Measurements from ENCODE around the gene RYR1. TPM values are rescaled to one million over a fixed set of nuclear protein-coding genes. Genes with fewer than 3 reads are reported as not detected.
A peak's percentile ranks its signal among the peaks of the same experiment; 100 is the strongest.
"Not testable (repeated sequence)": the region's sequence is repeated elsewhere in the genome, so short reads cannot be mapped to it uniquely, and the experiment has no call there.

The RYR1 gene
- polyA plus RNA-seq, 6 donors from 2014 or later: 0.01 to 0.04 (median 0.03) TPM; not detected in 3

DNA sequence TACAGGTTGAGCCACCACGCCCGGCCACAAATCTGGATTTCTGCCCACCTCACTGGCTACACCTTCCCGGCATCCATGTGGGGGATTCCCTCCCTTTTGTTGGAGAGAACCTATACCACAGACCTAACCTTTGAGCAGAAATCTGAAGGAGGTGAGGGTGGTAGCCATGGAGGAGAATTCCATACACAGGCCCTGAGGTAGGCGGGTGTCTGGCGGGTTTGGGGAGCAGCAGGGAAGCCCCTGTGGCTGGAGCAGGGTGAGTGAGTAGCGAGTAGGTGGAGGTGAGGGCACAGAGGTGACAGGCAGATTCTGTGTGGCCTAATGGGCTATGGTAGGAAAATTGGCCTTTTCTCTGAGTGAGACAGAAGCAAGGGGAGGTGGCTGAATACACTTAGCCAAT, 196.1 kb downstream of the RYR1 start:
- Mint-ChIP-seq H3K36me3 (peaks cover 17 to 40% of the 10 kb centered on the region in 2 donors), H3K27ac (peak overlapping the region in 2 of 6 donors; percentile 29 to 57), H3K27me3 (no peaks in the 10 kb centered on the region), H3K4me1 (peaks cover 3 to 12% (median 3%) of the 10 kb centered on the region in 3 donors), H3K4me3 (no peak overlapping the region), H3K9me3 (no peaks in the 10 kb centered on the region)
- ATAC-seq (ENCODE audit: low read depth in 2 of 2): no peak
- DNase-seq: no peak

DNA sequence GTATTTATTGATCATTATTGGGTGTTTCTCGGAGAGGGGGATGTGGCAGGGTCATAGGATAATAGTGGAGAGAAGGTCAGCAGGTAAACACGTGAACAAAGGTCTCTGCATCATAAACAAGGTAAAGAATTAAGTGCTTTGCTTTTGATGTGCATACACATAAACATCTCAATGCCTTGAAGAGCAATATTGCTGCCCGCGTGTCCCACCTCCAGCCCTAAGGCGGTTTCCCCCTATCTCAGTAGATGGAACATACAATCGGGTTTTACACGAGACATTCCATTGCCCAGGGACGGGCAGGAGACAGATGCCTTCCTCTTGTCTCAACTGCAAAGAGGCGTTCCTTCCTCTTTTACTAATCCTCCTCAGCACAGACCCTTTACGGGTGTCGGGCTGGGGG, 197.8 kb downstream of the RYR1 start:
- H3K36me3 Mint-ChIP-seq: peaks cover 10 to 30% of the 10 kb centered on the region in 2 donors
- peaks cover 12 to 16% (median 13%) of the 10 kb centered on the region in 3 donors for H3K4me1 Mint-ChIP-seq
- not testable (repeated sequence) for DNase-seq; H3K9me3 Mint-ChIP-seq; H3K27me3 Mint-ChIP-seq; ATAC-seq (ENCODE audit: low read depth in 2 of 2); H3K4me3 Mint-ChIP-seq
- H3K27ac Mint-ChIP-seq: peak overlapping the region in 3 of 6 donors; percentile 14 to 59 (median 54)

DNA sequence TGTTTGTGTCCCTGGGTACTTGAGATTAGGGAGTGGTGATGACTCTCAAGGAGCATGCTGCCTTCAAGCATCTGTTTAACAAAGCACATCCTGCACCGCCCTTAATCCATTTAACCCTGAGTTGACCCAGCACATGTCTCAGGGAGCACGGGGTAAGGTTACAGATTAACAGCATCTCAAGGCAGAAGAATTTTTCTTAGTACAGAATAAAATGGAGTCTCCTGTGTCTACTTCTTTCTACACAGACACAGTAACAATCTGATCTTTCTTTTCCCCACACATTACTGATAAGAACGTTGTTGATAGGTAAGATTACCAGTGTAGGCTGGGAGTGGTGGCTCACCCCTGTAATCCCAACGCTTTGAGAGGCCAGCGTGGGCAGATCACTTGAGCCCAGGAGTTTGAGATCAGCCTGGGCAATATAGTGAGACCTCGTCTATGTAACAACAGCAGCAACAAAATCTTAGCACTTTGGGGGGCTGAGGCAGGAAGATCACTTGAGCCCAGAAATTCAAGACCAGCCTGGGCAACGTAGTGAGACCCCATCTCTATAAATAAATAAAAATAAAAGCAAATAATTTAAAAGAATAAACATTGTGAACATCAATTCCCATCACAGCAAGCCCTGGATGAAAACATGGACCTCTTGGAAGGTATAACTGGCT, 198.5 kb downstream of the RYR1 start:
- not testable (repeated sequence) for H3K4me3 Mint-ChIP-seq; H3K27me3 Mint-ChIP-seq; H3K9me3 Mint-ChIP-seq; DNase-seq; ATAC-seq (ENCODE audit: low read depth in 2 of 2)
- Mint-ChIP-seq H3K4me1 (peaks cover 17 to 22% (median 17%) of the 10 kb centered on the region in 3 donors), H3K36me3 (peaks cover 9 to 23% of the 10 kb centered on the region in 2 donors), H3K27ac (peak overlapping the region in 2 of 6 donors; percentile 77 to 83)

DNA sequence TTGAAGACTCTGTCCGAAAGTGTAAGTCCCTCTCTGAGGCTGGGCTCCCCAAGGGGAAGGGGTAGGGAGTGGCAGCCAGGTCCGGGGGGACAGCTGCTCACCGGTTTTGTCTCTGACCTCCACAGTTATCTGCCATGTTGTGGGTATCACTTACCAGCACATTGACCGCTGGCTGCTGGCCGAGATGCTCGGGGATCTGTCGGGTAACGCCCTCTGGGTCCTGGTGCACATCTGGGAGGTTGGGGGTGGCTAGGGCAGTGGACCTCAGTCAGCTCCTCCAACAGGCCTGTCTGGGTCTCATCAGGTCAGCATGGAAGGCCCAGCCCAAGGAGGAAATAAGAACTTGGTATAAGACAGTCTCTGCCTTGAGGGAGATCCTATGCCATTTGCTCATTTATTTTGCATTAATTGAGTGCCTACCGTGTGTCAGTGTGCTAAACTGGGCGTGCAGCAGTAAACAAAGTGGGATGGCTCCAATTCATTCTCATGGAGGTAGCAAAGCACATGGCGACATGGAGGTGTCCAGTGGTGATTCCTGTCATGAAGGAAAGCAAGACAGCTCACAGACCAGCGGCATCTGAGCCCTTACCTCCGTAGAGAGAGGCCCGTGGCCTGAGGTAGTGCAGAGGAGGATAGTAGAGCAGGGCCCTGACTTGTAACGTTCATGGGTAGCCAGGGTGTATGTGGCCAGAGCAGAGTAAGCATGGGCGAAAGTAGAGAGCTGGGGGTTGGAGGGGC, 199.2 kb downstream of the RYR1 start:
- Mint-ChIP-seq H3K4me1 (peaks cover 18 to 28% (median 23%) of the 10 kb centered on the region in 3 donors), H3K36me3 (peaks cover 9 to 19% of the 10 kb centered on the region in 2 donors), H3K27me3 (no peaks in the 10 kb centered on the region), H3K27ac (peak overlapping the region in 1 of 6 donors; percentile 44), H3K4me3 (peak overlapping the region in 1 of 8 donors; percentile 35), H3K9me3 (no peaks in the 10 kb centered on the region)
- no peak for ATAC-seq (ENCODE audit: low read depth in 2 of 2)
- no peak for DNase-seq

DNA sequence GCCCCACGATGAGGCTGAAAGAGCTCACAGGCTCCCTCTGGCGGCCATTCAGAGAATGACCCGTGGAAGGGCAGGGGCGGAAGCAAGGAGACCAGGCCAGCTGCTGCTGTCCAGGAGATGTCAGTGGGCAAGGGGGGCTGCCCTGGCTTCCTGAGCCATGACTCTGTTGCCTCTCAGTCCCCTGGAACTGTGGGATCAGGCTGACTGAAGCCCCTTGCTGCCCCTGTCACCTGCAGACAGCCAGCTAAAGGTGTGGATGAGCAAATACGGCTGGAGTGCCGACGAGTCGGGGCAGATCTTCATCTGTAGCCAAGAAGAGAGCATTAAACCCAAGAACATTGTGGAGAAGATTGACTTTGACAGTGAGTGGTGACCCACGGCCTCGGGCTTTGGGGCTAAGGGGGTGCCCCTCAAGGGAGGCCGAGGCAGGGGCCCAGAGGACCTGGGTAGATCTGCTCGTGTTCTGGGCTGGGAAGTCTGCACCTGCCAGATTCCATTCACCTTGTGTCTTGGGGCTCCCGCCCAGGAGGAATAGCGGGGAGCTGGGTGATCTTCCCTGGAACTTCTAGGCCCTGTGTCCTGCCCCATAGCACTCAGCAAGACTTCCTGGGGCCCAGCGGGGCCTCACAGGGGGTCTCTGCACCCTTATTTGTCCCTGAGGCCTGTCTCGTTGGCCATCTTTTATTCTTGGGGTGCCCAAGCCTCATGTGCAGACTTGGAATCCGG, 201.4 kb downstream of the RYR1 start:
- peaks cover 17 to 26% (median 23%) of the 10 kb centered on the region in 3 donors for H3K4me1 Mint-ChIP-seq
- H3K27ac Mint-ChIP-seq: peak overlapping the region in 5 of 6 donors; percentile 25 to 88 (median 55)
- no peaks in the 10 kb centered on the region for H3K9me3 Mint-ChIP-seq
- H3K4me3 Mint-ChIP-seq: peak overlapping the region in 5 of 8 donors; percentile 16 to 79 (median 52)
- DNase-seq: peak; percentile 71
- H3K27me3 Mint-ChIP-seq: no peaks in the 10 kb centered on the region
- peaks cover 8 to 9% of the 10 kb centered on the region in 2 donors for H3K36me3 Mint-ChIP-seq
- peak; percentile 24 to 44 for ATAC-seq (ENCODE audit: low read depth in 2 of 2)

DNA sequence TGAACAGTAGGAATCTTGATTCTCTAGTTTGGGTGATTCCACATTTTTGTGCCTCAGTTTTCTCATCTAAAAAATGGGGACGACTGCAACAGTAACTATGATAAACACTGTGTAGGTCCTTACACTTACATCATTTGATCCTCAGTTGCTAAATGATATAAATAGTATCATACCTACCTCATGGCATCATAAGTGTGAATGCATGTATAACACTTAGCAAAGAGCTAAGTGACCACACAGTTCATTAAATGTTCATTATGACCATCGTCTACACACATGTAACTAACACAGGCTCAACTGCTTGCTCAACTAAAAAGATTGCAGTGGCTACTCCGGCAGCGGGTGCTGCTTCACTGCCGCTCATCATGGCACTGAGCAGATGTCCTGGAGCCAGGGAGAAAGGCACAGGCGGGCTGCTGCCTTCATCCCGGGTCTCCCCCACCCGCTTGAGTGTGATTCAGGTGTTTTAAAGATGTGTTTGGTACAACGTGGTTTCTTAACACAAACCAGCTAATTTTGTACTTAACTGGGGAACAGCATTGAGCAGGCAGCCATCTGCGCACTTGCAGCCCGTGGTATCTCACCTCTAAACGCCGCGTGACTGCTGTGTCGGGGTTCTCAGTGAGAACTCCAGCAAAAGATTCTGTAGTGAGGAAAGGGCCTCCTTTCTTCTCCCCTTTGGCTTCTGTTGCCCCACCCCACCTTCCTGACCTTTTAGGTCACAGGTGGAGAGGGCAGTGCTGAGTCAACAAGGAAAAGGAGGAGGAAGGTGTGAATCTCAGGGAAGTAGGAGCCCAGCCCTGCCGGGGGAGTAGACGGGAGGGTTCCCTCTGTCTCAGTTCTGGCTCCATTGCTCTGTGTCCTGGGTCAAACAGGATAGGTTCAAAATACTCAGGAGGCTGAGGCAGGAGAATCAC, 202.2 kb downstream of the RYR1 start:
- H3K4me3 Mint-ChIP-seq: peak overlapping the region in 1 of 8 donors; percentile 31
- ATAC-seq (ENCODE audit: low read depth in 2 of 2): no peak
- H3K36me3 Mint-ChIP-seq: peaks cover 8 to 9% of the 10 kb centered on the region in 2 donors
- peaks cover 17 to 26% (median 23%) of the 10 kb centered on the region in 3 donors for H3K4me1 Mint-ChIP-seq
- no peaks in the 10 kb centered on the region for H3K27me3 Mint-ChIP-seq
- H3K27ac Mint-ChIP-seq: peak overlapping the region in 2 of 6 donors; percentile 47 to 65
- H3K9me3 Mint-ChIP-seq: no peaks in the 10 kb centered on the region
- no peak for DNase-seq

Other genes with a start within 250 kb of the RYR1 start
- gene DPF1, start 209.5 kb upstream of the RYR1 start, polyA plus RNA-seq (ENCODE audit: low read depth in 6 of 6): under 1 TPM in 2 of 6 donors, not detected in 4; 0.20 to 0.41 TPM
- gene PPP1R14A, start 177.3 kb upstream of the RYR1 start, polyA plus RNA-seq (ENCODE audit: low read depth in 6 of 6): 10 to 100 TPM; 25.4 to 88.1 (median 58.8) TPM
- 100 to 1,000 TPM; 163 to 235 (median 190) TPM for gene SPINT2, start 169.1 kb upstream of the RYR1 start, polyA plus RNA-seq (ENCODE audit: low read depth in 6 of 6)
- 1 to 10 TPM in 3 of 6 donors, not detected in 3; 1.1 to 3.9 (median 1.2) TPM for gene C19orf33, start 129.4 kb upstream of the RYR1 start, polyA plus RNA-seq (ENCODE audit: low read depth in 6 of 6)
- gene YIF1B, start 117.7 kb upstream of the RYR1 start, polyA plus RNA-seq (ENCODE audit: low read depth in 6 of 6): 10 to 100 TPM; 19.7 to 33.4 (median 23.2) TPM
- 1 to 10 TPM in 2 of 6 donors, under 1 TPM in 4; 0.30 to 1.2 (median 0.70) TPM for gene KCNK6, start 113.8 kb upstream of the RYR1 start, polyA plus RNA-seq (ENCODE audit: low read depth in 6 of 6)
- 10 to 100 TPM in 1 of 6 donors, 1 to 10 TPM in 5; 1.2 to 11.1 (median 3.0) TPM for gene CATSPERG, start 97.9 kb upstream of the RYR1 start, polyA plus RNA-seq (ENCODE audit: low read depth in 6 of 6)
- 100 to 1,000 TPM; 150 to 193 (median 155) TPM for gene PSMD8, start 59.1 kb upstream of the RYR1 start, polyA plus RNA-seq (ENCODE audit: low read depth in 6 of 6)
- not detected for gene GGN, start 45.7 kb upstream of the RYR1 start, polyA plus RNA-seq (ENCODE audit: low read depth in 6 of 6)
- gene SPRED3, start 45.0 kb upstream of the RYR1 start, polyA plus RNA-seq (ENCODE audit: low read depth in 6 of 6): not detected
- gene FAM98C, start 30.6 kb upstream of the RYR1 start, polyA plus RNA-seq (ENCODE audit: low read depth in 6 of 6): 10 to 100 TPM in 5 of 6 donors, 1 to 10 TPM in 1; 3.6 to 23.8 (median 14.2) TPM
- under 1 TPM in 3 of 6 donors, not detected in 3; 0.27 to 0.60 (median 0.30) TPM for gene RASGRP4, start 7.5 kb upstream of the RYR1 start, polyA plus RNA-seq (ENCODE audit: low read depth in 6 of 6)
- gene MAP4K1, start 184.3 kb downstream of the RYR1 start, polyA plus RNA-seq (ENCODE audit: low read depth in 6 of 6): 100 to 1,000 TPM; 119 to 194 (median 138) TPM
- 100 to 1,000 TPM; 307 to 347 (median 330) TPM for gene EIF3K, start 185.5 kb downstream of the RYR1 start, polyA plus RNA-seq (ENCODE audit: low read depth in 6 of 6)
- gene ACTN4, start 214.0 kb downstream of the RYR1 start, polyA plus RNA-seq (ENCODE audit: low read depth in 6 of 6): 10 to 100 TPM in 4 of 6 donors, 1 to 10 TPM in 2; 6.8 to 15.8 (median 10.6) TPM

Measured in naive B cell (primary cell).